ENCODE results near the gene NCAPD2.
"Not testable (repeated sequence)": the region's sequence is repeated elsewhere in the genome, so short reads cannot be mapped to it uniquely, and the experiment has no call there.

The NCAPD2 gene

GRCh38 chr12:6534945-6535696 is 41.2 kb downstream of the NCAPD2 start:
- peak; percentile 78 for DNase-seq

DNA sequence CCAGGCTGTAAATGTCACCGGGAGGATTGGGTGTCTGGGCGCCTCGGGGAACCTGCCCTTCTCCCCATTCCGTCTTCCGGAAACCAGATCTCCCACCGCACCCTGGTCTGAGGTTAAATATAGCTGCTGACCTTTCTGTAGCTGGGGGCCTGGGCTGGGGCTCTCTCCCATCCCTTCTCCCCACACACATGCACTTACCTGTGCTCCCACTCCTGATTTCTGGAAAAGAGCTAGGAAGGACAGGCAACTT is 41.7 kb downstream of the NCAPD2 start:
- DNase-seq: no peak

- DNase-seq: no peak
Measured at GRCh38 chr12:6535960-6536847, 42.3 kb downstream of the NCAPD2 start.

- DNase-seq: no peak
Measured at GRCh38 chr12:6536894-6537579, 43.1 kb downstream of the NCAPD2 start.

GRCh38 chr12:6537580-6538419 is 43.9 kb downstream of the NCAPD2 start:
- not testable (repeated sequence) for DNase-seq

GRCh38 chr12:6538420-6539313 is 44.8 kb downstream of the NCAPD2 start:
- no peak for DNase-seq

GRCh38 chr12:6539314-6539682 is 45.4 kb downstream of the NCAPD2 start:
- no peak for DNase-seq

GRCh38 chr12:6539707-6540134 is 45.8 kb downstream of the NCAPD2 start:
- DNase-seq: no peak

GRCh38 chr12:6540181-6540877 is 46.4 kb downstream of the NCAPD2 start:
- DNase-seq: peak; percentile 98

DNA sequence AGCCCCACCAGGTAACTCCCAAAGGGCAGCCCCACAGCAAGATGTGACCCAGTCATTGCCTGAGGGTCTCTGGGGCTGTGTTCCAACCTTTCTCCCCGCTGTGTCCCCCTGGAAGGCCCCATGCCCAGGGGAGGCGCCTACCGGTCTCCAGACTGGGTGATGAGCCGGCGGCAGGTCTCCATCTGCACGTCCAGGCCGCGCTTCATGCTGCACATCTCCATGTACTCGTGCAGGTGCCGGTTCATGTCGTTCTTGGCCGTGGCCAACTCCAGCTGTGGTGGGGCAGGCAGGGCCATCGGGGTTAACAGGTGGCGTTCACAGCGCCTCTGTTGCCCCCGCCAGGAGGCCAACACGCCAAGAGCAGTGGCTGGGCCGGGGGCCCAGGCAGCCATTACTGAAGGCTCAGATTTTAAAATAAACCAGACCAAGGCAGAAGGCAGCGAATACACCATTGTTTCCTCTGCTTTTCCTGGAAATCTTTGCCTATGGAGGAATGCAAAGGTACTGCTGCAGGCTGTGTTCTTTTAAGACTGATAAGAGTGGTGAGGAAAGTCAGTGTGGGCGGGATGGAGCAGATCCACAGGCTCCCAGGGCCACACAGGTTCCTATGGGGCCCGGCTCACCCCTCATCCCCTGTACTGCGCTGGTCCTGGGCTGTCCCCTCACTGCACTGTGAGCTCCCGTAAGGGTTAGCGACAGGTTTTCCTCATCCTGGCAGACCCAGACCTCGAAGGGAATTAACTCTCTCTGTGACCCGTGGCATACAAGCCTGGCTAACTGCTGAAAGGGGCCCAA is 47.7 kb downstream of the NCAPD2 start:
- DNase-seq: no peak

GRCh38 chr12:6542209-6543009 is 48.5 kb downstream of the NCAPD2 start:
- no peak for DNase-seq

GRCh38 chr12:6546016-6546415 is 52.1 kb downstream of the NCAPD2 start:
- DNase-seq: no peak

DNA sequence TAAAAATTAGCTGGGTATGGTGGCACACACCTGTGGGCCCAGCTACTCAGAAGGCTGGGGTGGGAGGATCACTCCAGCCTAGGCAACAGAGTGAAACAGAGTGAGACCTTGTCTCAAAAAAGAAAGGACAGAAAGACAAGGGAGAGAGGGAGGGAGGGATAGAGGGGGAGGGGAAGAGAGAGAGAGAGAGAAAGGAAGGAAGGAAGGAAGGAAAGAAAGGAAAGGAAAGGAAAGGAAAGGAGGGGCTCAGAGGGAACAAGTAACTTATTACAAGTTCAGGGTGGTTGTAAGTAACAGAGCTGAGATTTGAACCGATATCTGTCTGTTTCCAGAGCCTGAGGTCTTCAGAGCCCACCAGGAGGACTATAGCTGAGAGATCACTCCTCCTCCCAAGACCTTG is 53.7 kb downstream of the NCAPD2 start:
- DNase-seq: no peak

GRCh38 chr12:6547987-6548386 is 54.1 kb downstream of the NCAPD2 start:
- peak; percentile 94 for DNase-seq

DNA sequence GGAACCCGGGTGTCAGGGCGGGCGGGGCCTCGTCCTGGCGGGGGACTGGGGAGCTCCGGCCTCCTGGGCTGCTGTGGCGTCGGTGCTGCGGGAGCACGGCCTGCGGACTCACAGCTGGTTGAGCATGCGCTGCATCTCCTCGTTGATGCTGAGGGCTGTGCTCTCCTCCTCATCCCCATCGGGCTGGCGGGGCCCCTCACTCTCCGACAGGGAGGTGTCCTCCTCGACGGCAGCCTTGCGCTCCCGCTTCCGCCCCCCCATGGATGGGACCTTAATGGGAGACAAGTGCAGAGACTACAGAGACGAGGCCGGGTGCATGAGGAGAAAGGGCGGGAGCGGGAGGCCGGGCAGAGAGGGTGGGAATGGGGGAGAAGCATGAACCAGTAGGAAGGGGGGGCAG is 54.7 kb downstream of the NCAPD2 start:
- DNase-seq: no peak

- DNase-seq: no peak
Measured at GRCh38 chr12:6548966-6549683, 55.2 kb downstream of the NCAPD2 start.

DNA sequence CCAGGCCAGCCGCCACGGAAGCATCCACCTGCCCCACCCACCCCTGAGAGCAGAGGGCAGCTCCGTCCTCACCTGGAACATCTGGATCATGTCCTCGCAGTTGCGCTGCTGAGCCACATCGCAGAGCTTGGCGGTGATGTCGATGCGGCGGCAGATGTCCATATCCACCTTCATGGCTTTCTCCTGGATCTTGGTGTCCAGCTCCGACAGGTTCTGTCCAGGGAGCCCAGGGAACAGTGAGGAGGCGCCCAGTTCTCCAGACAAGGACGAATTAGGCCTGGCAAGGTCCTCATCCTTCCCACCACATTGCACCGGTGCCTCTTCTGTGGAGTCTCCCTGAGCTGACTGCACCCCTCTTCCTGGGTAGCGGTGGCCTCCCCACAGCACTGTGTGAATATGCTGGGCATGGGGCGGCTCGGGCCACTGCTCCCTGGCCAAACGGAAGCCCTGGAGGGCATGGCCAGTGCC is 55.8 kb downstream of the NCAPD2 start:
- DNase-seq: no peak

GRCh38 chr12:6550294-6551062 is 56.6 kb downstream of the NCAPD2 start:
- no peak for DNase-seq
